Measurements from ENCODE around the gene FBP2. TPM values are rescaled to one million over a fixed set of nuclear protein-coding genes. Genes with fewer than 3 reads are reported as not detected.

Gene FBP2
- total RNA-seq, 4 donors from 2014 or later, result not detected

GRCh38 chr9:94577036-94577435 lies 16.6 kb downstream of the FBP2 start:
- TF ChIP-seq, protein P1, sequence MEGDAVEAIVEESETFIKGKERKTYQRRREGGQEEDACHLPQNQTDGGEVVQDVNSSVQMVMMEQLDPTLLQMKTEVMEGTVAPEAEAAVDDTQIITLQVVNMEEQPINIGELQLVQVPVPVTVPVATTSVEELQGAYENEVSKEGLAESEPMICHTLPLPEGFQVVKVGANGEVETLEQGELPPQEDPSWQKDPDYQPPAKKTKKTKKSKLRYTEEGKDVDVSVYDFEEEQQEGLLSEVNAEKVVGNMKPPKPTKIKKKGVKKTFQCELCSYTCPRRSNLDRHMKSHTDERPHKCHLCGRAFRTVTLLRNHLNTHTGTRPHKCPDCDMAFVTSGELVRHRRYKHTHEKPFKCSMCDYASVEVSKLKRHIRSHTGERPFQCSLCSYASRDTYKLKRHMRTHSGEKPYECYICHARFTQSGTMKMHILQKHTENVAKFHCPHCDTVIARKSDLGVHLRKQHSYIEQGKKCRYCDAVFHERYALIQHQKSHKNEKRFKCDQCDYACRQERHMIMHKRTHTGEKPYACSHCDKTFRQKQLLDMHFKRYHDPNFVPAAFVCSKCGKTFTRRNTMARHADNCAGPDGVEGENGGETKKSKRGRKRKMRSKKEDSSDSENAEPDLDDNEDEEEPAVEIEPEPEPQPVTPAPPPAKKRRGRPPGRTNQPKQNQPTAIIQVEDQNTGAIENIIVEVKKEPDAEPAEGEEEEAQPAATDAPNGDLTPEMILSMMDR (IDR thresholded peaks at IDR 0.05; ENCODE audit: low read depth), result no peak

DNA sequence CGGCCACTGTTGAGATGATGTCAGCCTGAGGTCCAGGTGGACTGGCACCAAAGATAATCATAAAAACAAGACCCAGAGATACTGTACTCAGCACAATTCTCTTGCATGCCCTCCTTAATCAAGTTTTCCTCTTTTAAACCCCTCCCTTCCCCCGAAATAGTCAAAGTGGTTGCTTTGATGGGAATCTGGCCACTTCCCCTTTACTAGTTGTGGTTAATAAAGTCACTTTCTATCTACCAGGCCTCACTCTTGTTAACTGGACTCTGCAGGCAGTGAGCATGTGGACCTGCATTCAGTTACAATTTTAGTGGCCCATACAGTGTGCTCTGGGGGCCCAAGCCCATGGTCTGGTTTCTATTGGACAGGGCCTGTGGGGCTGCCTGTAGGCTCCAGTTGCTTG lies 17.5 kb downstream of the FBP2 start:
- TF ChIP-seq, protein P1 (IDR thresholded peaks at IDR 0.05; ENCODE audit: low read depth), result no peak

- TF ChIP-seq, protein P1 (IDR thresholded peaks at IDR 0.05; ENCODE audit: low read depth), result no peak
These were observed 24.5 kb downstream of the FBP2 start for GRCh38 chr9:94568972-94569712.

GRCh38 chr9:94568250-94568889 lies 25.3 kb downstream of the FBP2 start:
- TF ChIP-seq, protein P1 (IDR thresholded peaks at IDR 0.05; ENCODE audit: low read depth), result no peak

DNA sequence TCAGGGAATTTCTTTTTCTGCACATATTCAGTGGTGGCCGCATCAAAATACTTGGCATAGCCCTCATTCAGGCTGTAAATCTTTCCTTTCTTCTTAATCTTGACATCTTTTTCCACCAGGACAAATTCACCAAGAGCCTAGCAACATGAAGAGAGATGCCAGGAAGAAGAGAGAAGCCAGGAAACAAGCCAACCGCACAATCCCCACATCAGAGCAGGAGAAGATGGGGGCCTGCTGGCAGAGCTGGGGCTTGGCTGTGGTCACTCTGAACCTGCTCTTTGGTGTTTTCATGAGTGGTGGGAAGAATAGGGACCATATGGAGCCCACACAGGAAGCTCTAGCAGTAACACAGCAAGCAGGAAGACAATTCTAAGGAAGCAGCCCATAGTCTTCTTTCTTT lies 26.4 kb downstream of the FBP2 start:
- TF ChIP-seq, protein P1 (IDR thresholded peaks at IDR 0.05; ENCODE audit: low read depth), result no peak

DNA sequence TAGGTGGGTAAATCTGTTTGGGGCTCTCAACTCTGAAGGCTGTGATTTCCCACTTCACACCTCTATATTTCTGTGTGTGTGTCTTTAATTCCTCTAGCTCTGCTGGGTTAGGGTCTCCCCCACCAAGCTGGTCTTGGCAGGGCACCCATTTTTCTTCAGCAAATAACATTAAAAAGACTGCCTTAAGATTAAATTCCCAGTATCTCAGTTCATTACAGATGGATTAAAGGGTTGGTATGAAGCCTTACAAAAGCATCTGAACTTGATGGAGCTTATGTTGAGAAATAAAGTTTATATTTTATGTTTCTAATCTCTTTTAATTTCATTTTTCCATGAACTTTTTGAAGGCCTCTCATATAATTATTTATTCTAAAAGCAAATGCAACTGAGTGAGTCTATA lies 27.1 kb downstream of the FBP2 start:
- TF ChIP-seq, protein P1 (IDR thresholded peaks at IDR 0.05; ENCODE audit: low read depth), result no peak

DNA sequence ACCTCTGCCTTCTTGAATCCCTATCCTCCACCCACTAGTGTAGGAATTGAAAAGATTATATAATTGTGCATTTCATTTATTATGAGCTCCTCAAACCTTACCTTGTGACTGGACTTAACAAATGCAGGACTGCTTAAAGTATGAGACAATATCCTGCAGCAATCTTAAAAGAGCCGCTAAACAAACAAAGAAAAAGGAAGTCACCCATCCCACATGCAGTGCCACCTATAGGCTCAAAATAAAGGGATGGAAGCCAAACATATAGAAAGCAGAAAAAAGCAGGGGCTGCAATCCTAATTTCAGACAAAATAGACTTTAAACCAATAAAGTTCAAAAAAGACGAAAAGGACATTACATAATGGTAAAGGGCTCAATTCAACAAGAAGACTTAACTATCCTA lies 30.1 kb downstream of the FBP2 start:
- TF ChIP-seq, protein P1 (IDR thresholded peaks at IDR 0.05; ENCODE audit: low read depth), result no peak
